Neutrophil (primary cell): ENCODE data around the gene LTBP2.

ENCODE experiments used
- H3K27ac ChIP-seq: fragments of 200-600 bp; sonication (generic); 2 replicates; pipeline ENCODE4 v1.5.1; 2016; ENCODE audit warnings: mild to moderate bottlenecking, moderate library complexity
- H3K27me3 ChIP-seq: fragments of 200-600 bp; sonication (generic); 2 replicates; pipeline ENCODE4 v1.6.0; 2016; ENCODE audit warnings: mild to moderate bottlenecking
- H3K36me3 ChIP-seq: fragments of 200-600 bp; sonication (generic); 2 replicates; pipeline ENCODE4 v1.5.1; 2017
- H3K4me1 ChIP-seq, 2 experiments: fragments of 200-600 bp in 1 of 2; sonication (generic) in 1 of 2; 1 replicate in 1 of 2; 2 replicates in 1 of 2; pipeline versions ENCODE4 v1.5.1 to v1.6.1; 2013 to 2016; ENCODE audit warnings: low read depth in 1 of 2, low read length in 1 of 2, mild to moderate bottlenecking in 1 of 2, moderate library complexity in 1 of 2; ENCODE audit not compliant: control insufficient read depth in 1 of 2, insufficient read depth in 1 of 2
- H3K4me3 ChIP-seq, 2 experiments: fragments of 200-600 bp in 1 of 2; sonication (generic) in 1 of 2; 1 replicate in 1 of 2; 2 replicates in 1 of 2; pipeline ENCODE4 v1.5.1; 2013 to 2016; ENCODE audit warnings: low read depth in 1 of 2, low read length in 1 of 2, mild to moderate bottlenecking in 1 of 2, moderate library complexity in 1 of 2
- H3K9me3 ChIP-seq: fragments of 200-600 bp; sonication (generic); 2 replicates; pipeline ENCODE4 v1.5.1; 2016
- TF ChIP-seq, protein P1 (sequence below): fragments of 200-600 bp; sonication (generic); IDR thresholded peaks from 2 replicates; pipeline ENCODE4 v1.5.1; 2016; ENCODE audit warnings: antibody characterized with exemption

Gene LTBP2

DNA sequence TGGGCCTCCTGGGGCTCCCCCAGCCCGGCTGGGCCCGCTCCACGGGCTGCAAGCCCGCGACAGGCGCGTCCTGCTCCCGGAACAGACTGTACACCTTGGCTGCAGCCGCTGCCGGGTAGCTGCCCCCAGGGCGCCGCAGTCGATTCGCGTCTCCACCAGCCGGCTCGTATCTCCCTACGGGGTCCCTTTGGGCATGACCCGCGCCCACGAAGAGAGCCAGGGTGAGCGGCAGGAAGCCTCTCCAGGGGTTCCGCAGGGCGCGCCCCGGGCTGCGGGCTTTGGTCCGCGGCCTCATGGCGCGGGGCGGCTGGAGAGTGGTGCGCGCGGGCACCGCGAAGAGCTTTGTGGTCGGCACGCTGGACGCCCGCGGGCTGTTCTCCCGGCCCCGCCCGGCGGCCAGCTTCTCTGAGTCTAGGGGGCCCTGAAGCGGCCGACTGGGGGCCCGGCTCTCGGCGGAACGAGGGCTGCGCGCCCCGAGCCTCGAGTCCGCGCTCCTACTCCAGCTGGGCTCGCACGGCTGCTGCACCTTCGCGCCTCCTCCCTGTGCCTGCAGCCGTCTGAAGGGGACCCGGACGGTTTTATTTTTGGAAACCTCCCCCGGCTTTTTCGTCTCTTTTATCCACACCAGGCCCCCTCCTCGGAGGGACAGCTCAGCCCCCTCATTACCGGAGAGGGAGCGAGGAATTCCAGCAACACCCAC, at the start of gene LTBP2:
Gene LTBP2, minus strand, starts transcription at position 588 of the 700 bp plus-strand sequence. Its CDS starts 293 bp downstream, at position 295.
- TF ChIP-seq, protein P1, sequence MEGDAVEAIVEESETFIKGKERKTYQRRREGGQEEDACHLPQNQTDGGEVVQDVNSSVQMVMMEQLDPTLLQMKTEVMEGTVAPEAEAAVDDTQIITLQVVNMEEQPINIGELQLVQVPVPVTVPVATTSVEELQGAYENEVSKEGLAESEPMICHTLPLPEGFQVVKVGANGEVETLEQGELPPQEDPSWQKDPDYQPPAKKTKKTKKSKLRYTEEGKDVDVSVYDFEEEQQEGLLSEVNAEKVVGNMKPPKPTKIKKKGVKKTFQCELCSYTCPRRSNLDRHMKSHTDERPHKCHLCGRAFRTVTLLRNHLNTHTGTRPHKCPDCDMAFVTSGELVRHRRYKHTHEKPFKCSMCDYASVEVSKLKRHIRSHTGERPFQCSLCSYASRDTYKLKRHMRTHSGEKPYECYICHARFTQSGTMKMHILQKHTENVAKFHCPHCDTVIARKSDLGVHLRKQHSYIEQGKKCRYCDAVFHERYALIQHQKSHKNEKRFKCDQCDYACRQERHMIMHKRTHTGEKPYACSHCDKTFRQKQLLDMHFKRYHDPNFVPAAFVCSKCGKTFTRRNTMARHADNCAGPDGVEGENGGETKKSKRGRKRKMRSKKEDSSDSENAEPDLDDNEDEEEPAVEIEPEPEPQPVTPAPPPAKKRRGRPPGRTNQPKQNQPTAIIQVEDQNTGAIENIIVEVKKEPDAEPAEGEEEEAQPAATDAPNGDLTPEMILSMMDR: no peak
- peak within 1 kb of the TSS; percentile 68 for H3K27ac ChIP-seq
- peaks cover 29% of the 10 kb centered on the region for H3K27me3 ChIP-seq
- H3K9me3 ChIP-seq: no peaks in the 10 kb centered on the region
- no peaks in the 10 kb centered on the region for H3K36me3 ChIP-seq
- H3K4me1 ChIP-seq: peaks cover 44 to 54% of the 10 kb centered on the region in 2 experiments
- peak within 1 kb of the TSS; percentile 71 to 92 for H3K4me3 ChIP-seq

DNA sequence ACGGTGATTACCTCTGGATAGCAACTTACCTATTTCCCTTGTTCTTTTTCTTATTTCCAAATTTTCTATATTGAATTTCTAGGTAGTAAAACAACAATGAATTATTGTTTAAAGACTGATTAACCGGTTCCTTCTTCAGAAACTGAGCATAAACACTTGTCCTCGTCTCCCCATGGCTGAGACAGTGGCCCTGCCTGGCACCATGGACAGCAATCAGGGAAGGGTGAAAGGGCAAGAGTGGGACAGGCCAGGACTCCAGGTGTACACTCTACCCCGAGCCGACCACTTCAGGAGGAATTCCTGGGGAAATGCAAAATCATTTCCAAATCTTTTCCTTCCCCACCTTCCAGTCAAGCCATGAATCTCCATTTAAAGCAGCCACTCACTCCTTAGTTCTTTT, 48.8 kb upstream of the LTBP2 start:
- no peaks in the 10 kb centered on the region for H3K27me3 ChIP-seq
- H3K9me3 ChIP-seq: no peaks in the 10 kb centered on the region
- H3K36me3 ChIP-seq: peaks cover 94% of the 10 kb centered on the region
- TF ChIP-seq, protein P1: no peak
- H3K4me3 ChIP-seq: no peak overlapping the region
- H3K4me1 ChIP-seq: peaks cover 5 to 7% of the 10 kb centered on the region in 2 experiments
- H3K27ac ChIP-seq: no peak overlapping the region

DNA sequence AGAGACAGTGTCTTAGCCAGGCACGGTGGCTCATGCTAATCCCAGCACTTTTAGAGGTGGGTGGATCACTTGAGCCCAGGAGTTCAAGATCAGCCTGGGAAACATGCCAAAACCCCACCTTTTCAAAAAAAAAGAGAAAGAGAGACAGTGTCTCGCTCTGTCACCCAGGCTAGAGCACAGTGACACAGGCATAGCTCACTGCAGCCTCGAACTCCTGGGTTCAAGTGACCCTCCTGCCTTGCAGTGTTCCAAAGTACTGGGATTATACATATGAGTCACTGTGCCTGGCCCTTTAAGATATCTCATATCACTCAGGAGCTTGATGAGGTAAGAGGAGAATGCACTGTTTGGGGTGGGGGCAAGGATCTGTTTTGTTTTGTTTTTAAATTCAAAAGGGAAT, 48.1 kb upstream of the LTBP2 start:
- TF ChIP-seq, protein P1: no peak
- Histone ChIP-seq H3K9me3 (no peaks in the 10 kb centered on the region), H3K27me3 (no peaks in the 10 kb centered on the region), H3K36me3 (peaks cover 91% of the 10 kb centered on the region), H3K4me3 (no peak overlapping the region), H3K4me1 (peaks cover 8 to 9% of the 10 kb centered on the region in 2 experiments), H3K27ac (no peak overlapping the region)

DNA sequence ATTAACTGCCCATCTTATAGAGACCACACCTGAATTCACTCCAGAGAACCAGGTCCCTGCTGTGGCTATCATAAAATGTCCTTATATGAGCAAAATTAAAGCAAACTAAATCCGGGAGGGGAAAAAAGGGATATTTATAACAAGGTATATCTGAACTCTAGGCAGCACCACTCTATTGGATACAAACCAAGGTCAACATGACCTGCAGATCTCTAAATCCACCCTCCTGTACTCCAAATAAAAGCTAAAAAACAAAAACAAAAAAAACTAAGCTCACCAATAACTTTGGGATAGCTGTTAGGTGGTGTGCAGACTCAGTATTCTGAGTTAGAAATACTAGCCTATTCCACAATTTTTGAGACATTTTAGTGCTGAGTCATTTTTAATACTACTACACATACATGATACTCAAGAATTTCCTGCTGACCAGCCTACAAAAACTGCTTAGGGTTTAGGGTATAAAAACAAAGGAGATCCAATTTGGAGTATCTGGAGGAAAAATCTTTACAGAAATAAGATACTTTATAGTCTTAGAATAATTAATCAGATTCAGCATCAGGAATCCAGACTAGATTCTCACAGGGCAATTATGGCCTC, 46.6 kb upstream of the LTBP2 start:
- no peaks in the 10 kb centered on the region for H3K9me3 ChIP-seq
- no peak overlapping the region for H3K27ac ChIP-seq
- peaks cover 8 to 13% of the 10 kb centered on the region in 2 experiments for H3K4me1 ChIP-seq
- TF ChIP-seq, protein P1: no peak
- H3K27me3 ChIP-seq: no peaks in the 10 kb centered on the region
- H3K4me3 ChIP-seq: no peak overlapping the region
- peaks cover 88% of the 10 kb centered on the region for H3K36me3 ChIP-seq

DNA sequence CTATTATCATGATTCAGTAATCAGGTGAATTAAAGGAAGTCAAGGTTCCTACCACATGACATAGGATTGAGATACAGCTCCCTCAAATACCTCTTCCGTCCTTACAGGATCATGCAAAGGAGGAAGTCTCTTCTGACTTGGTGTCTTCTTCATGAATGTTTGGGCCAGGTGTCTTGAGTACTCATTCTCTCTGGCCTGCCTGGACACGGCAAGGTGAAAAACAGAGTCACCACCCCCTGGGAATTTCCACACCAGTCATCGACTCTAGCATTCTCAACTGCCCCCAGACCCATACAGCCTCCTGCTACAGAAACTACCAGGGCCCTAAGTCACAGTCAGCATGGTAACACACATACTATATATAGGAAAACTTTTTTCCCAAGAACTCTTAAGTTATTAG, 44.9 kb upstream of the LTBP2 start:
- TF ChIP-seq, protein P1: no peak
- Histone ChIP-seq H3K27ac (no peak overlapping the region), H3K27me3 (no peaks in the 10 kb centered on the region), H3K36me3 (peaks cover 88% of the 10 kb centered on the region), H3K4me3 (no peak overlapping the region), H3K4me1 (peaks cover 8 to 13% of the 10 kb centered on the region in 2 experiments), H3K9me3 (no peaks in the 10 kb centered on the region)
